ENCODE measurements around the gene CDC14A. TPM values are rescaled to one million over a fixed set of nuclear protein-coding genes. Genes with fewer than 3 reads are reported as not detected.

Gene CDC14A
- total RNA-seq, 1 donor from 2014 or later, result 17.8 TPM

DNA sequence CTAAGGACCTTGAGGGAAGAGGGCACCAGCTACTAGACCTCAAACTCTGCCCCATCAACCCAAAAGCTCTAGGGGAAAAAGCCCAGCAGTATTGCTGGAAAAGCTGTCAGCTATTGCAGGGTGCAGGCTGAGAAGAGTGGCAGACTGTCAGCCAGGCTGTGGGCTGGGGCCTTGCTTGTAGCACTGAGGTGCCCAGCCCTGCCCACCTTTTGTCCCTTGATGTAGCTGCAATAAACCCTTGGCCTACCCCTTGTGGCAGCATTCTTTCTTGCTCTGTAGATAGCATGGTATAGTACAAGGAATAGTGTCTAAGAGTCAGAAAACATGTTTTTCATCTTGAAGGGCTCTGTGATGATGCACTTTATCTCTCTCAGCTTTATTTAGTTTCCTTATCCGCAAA lies 39.4 kb downstream of the CDC14A start:
- no peaks in the 10 kb centered on the region for H3K27me3 ChIP-seq (ENCODE audit: low read depth)
- DNase-seq (no peak), ATAC-seq (peak in 1 of 2 donors; percentile 21)
- intact Hi-C loops (cut with DNase I), result no loop called here
- H3K4me1 ChIP-seq, result peaks cover 20% of the 10 kb centered on the region
- H3K9me3 ChIP-seq, result no peaks in the 10 kb centered on the region
- peak overlapping the region; percentile 27 for H3K27ac ChIP-seq
- H3K36me3 ChIP-seq, result peaks cover 10% of the 10 kb centered on the region
- TF ChIP-seq, protein P1, sequence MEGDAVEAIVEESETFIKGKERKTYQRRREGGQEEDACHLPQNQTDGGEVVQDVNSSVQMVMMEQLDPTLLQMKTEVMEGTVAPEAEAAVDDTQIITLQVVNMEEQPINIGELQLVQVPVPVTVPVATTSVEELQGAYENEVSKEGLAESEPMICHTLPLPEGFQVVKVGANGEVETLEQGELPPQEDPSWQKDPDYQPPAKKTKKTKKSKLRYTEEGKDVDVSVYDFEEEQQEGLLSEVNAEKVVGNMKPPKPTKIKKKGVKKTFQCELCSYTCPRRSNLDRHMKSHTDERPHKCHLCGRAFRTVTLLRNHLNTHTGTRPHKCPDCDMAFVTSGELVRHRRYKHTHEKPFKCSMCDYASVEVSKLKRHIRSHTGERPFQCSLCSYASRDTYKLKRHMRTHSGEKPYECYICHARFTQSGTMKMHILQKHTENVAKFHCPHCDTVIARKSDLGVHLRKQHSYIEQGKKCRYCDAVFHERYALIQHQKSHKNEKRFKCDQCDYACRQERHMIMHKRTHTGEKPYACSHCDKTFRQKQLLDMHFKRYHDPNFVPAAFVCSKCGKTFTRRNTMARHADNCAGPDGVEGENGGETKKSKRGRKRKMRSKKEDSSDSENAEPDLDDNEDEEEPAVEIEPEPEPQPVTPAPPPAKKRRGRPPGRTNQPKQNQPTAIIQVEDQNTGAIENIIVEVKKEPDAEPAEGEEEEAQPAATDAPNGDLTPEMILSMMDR (IDR thresholded peaks at IDR 0.05), result no peak
- no peak overlapping the region for H3K4me3 ChIP-seq

DNA sequence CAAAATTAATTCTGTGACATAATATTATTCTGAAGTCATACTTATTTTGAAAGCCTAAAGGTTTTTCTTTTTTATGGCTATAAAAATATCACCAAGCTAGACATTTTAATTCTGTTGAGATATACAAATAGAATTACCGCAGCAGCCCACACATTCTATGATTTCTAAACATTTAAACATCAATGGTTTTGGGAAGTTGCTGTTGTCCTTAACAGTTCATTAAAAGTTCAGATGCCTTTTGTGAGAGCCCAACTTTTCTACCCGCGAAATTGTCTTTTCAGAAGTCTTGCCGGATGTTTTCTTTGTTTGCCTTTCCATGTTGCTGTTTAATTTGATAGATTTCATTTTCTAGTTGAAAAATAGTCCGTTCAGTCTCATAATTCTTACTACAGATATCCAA lies 40.5 kb downstream of the CDC14A start:
- H3K27ac ChIP-seq, result no peak overlapping the region
- H3K36me3 ChIP-seq, result peaks cover 10% of the 10 kb centered on the region
- no peaks in the 10 kb centered on the region for H3K27me3 ChIP-seq (ENCODE audit: low read depth)
- H3K4me1 ChIP-seq, result peaks cover 9% of the 10 kb centered on the region
- DNase-seq (no peak), ATAC-seq (no peak)
- no peak overlapping the region for H3K4me3 ChIP-seq
- H3K9me3 ChIP-seq, result no peaks in the 10 kb centered on the region
- TF ChIP-seq, protein P1 (IDR thresholded peaks at IDR 0.05), result no peak
- intact Hi-C loops (cut with DNase I), result no loop called here

DNA sequence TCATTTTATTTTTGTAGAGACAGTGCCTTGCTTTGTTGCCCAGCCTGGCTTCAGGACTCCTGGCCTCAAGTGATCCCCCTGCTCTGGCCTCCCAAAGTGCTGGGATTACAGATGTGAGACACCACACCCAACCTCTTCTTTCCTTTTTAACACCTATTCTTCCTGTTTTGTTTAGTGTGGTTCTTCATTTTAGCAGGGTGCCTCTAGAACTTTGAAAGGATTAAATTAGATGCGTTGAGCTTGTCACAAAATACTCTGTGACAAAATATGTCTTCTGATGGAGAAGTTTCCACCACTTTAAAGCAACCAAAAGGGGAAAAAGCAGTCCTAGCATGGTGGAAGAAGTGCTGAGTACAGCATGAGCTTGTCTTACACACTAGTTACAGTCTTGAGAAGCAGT lies 42.0 kb downstream of the CDC14A start:
- ATAC-seq, result no peak
- no peaks in the 10 kb centered on the region for H3K27me3 ChIP-seq (ENCODE audit: low read depth)
- no peaks in the 10 kb centered on the region for H3K9me3 ChIP-seq
- TF ChIP-seq, protein P1 (IDR thresholded peaks at IDR 0.05), result no peak
- no peak overlapping the region for H3K4me3 ChIP-seq
- intact Hi-C loops (cut with DNase I), result no loop called here
- DNase-seq, result no peak
- H3K27ac ChIP-seq, result no peak overlapping the region
- H3K4me1 ChIP-seq, result peaks cover 16% of the 10 kb centered on the region
- H3K36me3 ChIP-seq, result peaks cover 10% of the 10 kb centered on the region

GRCh38 chr1:100395913-100396312 lies 43.6 kb downstream of the CDC14A start:
- intact Hi-C loops (cut with DNase I), result no loop called here
- no peaks in the 10 kb centered on the region for H3K27me3 ChIP-seq (ENCODE audit: low read depth)
- no peak overlapping the region for H3K4me3 ChIP-seq
- ATAC-seq, result no peak
- H3K27ac ChIP-seq, result no peak overlapping the region
- no peak for DNase-seq
- H3K36me3 ChIP-seq, result peaks cover 8% of the 10 kb centered on the region
- TF ChIP-seq, protein P1 (IDR thresholded peaks at IDR 0.05), result no peak
- H3K9me3 ChIP-seq, result no peaks in the 10 kb centered on the region
- H3K4me1 ChIP-seq, result peaks cover 21% of the 10 kb centered on the region

GRCh38 chr1:100396651-100397050 lies 44.3 kb downstream of the CDC14A start:
- H3K4me3 ChIP-seq, result no peak overlapping the region
- DNase-seq, result no peak
- no peak overlapping the region for H3K27ac ChIP-seq
- ATAC-seq, result peak in 1 of 2 donors; percentile 35
- H3K27me3 ChIP-seq (ENCODE audit: low read depth), result no peaks in the 10 kb centered on the region
- peaks cover under 1% of the 10 kb centered on the region for H3K36me3 ChIP-seq
- TF ChIP-seq, protein P1 (IDR thresholded peaks at IDR 0.05), result no peak
- intact Hi-C loops (cut with DNase I), result no loop called here
- no peaks in the 10 kb centered on the region for H3K9me3 ChIP-seq
- H3K4me1 ChIP-seq, result peaks cover 27% of the 10 kb centered on the region

- no peak for DNase-seq
- ATAC-seq, result no peak
- Histone ChIP-seq H3K4me1 (peaks cover 27% of the 10 kb centered on the region), H3K9me3 (no peaks in the 10 kb centered on the region), H3K27ac (no peak overlapping the region), H3K4me3 (no peak overlapping the region), H3K36me3 (no peaks in the 10 kb centered on the region), H3K27me3 (ENCODE audit: low read depth) (no peaks in the 10 kb centered on the region)
- intact Hi-C loops (cut with DNase I), result no loop called here
- TF ChIP-seq, protein P1 (IDR thresholded peaks at IDR 0.05), result no peak
These were observed 45.4 kb downstream of the CDC14A start for GRCh38 chr1:100397681-100398080.

Data from lower lobe of right lung (tissue), 2 donors.